ENCODE measurements around the gene RERG.
A peak's percentile ranks its signal among the peaks of the same experiment; 100 is the strongest.

RERG gene

DNA sequence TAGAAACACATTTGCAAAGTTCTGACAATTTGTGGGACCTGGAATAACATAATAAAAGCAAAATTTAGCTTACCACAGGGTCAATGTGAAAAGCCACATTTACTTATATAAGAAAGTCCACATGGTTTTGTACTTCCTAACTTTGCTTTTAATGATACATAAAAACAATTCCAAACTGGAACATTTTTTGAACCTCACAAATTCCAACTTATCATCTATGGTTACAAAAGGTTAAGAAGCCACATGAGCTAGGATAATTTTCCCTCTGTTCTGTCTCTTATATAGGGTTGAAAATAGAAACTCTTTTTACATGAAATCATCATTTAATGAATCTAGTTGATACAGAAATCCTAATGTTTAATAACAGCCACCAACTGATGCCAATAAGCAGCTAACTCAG, 8.9 kb upstream of the RERG start:
- TF ChIP-seq NFIC (IDR thresholded peaks at IDR 0.05) = no peak
- no peak for TF ChIP-seq TAF1 (IDR thresholded peaks at IDR 0.05; ENCODE audit: low read depth)
- TF ChIP-seq TEAD4 (IDR thresholded peaks at IDR 0.05) = no peak
- TF ChIP-seq FOXM1 (IDR thresholded peaks at IDR 0.05; ENCODE audit: borderline replicate concordance, low read depth) = no peak

DNA sequence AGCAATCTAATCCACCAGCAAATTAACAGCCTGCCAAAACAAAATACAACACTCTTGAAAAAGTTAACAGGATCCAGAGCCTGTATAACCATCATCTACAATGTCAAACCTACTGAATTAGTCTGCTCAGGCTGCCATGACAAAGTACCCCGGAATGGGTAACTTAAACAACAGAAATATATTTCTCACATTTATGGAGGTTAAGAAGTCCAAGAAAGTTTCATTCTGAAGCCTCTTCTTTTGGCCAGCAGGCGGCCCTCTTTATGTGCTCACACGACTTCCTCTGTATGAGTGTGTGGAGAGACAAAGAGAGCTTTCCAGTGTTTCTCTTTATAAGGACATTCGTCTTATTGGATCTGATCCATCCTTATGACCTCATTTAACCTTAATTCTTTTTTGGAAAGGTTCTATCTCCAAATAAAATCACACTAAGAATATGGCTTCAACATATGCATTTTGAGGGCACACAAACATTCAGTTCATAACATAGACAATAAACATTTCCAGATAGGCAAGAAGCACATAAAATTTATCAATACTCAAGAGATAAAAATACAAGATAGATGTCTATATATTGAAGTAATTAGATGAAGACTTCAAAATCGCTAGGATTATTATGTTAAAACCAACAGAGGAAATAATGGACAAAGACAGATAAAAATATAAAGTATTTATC, 5.9 kb upstream of the RERG start:
- peak; percentile 45 for TF ChIP-seq RAD21 (IDR thresholded peaks at IDR 0.05; ENCODE audit: low read depth)
- TF ChIP-seq, protein P1, sequence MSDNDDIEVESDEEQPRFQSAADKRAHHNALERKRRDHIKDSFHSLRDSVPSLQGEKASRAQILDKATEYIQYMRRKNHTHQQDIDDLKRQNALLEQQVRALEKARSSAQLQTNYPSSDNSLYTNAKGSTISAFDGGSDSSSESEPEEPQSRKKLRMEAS (IDR thresholded peaks at IDR 0.05) = no peak

DNA sequence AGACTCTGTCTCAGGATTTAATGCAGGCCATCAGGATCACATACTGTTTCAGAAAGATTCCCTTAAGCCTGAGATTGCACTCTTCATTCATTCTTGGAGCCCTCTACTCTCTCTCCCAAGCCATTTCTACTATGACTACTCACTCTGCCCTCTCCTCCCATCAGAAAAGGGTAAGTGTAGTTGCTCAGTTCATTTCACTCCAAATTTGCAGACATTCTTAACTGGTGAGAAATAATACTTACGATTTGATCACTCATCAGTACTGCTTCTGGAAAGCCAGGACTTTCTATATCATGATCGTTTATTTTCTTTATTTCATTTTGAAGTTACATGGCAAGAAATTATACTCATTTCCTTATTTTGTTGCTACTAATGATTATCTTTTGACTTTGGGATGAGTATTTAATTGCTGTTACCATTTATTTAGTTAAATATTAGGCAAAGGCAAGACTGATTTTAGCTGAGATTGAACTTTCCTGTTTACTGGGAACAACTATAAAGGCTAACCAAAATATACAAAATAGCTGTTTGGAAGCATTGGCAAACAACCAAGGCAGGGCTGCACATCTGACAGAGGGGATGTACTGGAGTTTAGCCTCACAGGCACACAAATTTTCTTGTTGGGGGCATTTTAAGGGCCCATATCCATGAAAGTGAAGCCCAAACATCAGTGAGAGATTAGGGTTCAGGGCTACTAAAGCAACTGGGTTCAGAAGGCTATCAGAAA, 4.1 kb upstream of the RERG start:
- TF ChIP-seq, protein P2, sequence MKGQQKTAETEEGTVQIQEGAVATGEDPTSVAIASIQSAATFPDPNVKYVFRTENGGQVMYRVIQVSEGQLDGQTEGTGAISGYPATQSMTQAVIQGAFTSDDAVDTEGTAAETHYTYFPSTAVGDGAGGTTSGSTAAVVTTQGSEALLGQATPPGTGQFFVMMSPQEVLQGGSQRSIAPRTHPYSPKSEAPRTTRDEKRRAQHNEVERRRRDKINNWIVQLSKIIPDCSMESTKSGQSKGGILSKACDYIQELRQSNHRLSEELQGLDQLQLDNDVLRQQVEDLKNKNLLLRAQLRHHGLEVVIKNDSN (IDR thresholded peaks at IDR 0.05) = no peak
- TF ChIP-seq EP300 (IDR thresholded peaks at IDR 0.05; ENCODE audit: borderline replicate concordance) (no peak), TCF12 (IDR thresholded peaks at IDR 0.05; ENCODE audit: low read depth) (no peak)
- TF ChIP-seq, protein P3, sequence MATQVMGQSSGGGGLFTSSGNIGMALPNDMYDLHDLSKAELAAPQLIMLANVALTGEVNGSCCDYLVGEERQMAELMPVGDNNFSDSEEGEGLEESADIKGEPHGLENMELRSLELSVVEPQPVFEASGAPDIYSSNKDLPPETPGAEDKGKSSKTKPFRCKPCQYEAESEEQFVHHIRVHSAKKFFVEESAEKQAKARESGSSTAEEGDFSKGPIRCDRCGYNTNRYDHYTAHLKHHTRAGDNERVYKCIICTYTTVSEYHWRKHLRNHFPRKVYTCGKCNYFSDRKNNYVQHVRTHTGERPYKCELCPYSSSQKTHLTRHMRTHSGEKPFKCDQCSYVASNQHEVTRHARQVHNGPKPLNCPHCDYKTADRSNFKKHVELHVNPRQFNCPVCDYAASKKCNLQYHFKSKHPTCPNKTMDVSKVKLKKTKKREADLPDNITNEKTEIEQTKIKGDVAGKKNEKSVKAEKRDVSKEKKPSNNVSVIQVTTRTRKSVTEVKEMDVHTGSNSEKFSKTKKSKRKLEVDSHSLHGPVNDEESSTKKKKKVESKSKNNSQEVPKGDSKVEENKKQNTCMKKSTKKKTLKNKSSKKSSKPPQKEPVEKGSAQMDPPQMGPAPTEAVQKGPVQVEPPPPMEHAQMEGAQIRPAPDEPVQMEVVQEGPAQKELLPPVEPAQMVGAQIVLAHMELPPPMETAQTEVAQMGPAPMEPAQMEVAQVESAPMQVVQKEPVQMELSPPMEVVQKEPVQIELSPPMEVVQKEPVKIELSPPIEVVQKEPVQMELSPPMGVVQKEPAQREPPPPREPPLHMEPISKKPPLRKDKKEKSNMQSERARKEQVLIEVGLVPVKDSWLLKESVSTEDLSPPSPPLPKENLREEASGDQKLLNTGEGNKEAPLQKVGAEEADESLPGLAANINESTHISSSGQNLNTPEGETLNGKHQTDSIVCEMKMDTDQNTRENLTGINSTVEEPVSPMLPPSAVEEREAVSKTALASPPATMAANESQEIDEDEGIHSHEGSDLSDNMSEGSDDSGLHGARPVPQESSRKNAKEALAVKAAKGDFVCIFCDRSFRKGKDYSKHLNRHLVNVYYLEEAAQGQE (IDR thresholded peaks at IDR 0.05; ENCODE audit: low read depth) = no peak

DNA sequence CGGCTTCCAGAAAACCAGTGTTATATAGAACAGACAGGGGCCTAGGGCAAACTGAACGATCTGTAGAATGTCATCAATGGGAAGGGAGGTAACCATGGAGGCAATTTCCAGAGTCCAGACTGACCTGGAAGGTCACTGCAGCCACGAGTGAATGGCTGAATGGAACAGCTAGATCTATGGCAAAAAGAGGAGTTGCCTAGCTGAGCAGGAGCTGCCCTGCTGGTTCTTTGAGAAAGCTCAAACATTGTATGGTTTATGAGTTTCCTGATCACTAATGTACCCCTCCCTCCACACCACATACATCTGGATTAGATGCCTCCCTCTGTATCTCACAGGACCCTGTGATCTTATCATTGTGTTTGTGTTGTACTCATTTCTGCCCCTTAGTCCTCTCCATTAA, 1.0 kb upstream of the RERG start:
- TF ChIP-seq RAD21 (IDR thresholded peaks at IDR 0.05; ENCODE audit: low read depth) (no peak), EGR1 (IDR thresholded peaks at IDR 0.05) (no peak), TCF12 (IDR thresholded peaks at IDR 0.05; ENCODE audit: low read depth) (no peak), TAF1 (IDR thresholded peaks at IDR 0.05; ENCODE audit: low read depth) (no peak), EP300 (IDR thresholded peaks at IDR 0.05; ENCODE audit: borderline replicate concordance) (no peak), TEAD4 (IDR thresholded peaks at IDR 0.05) (no peak), CREB1 (IDR thresholded peaks at IDR 0.05; ENCODE audit: low read depth) (no peak), ZBTB7A (IDR thresholded peaks at IDR 0.05; ENCODE audit: low read depth) (no peak), NFIC (IDR thresholded peaks at IDR 0.05) (no peak), YY1 (IDR thresholded peaks at IDR 0.05; ENCODE audit: low read depth) (no peak), CEBPB (IDR thresholded peaks at IDR 0.05) (no peak), FOXM1 (IDR thresholded peaks at IDR 0.05; ENCODE audit: borderline replicate concordance, low read depth) (no peak)
- TF ChIP-seq, protein P3 (IDR thresholded peaks at IDR 0.05; ENCODE audit: low read depth) = no peak
- TF ChIP-seq, protein P2 (IDR thresholded peaks at IDR 0.05) = no peak
- TF ChIP-seq, protein P1 (IDR thresholded peaks at IDR 0.05) = no peak

DNA sequence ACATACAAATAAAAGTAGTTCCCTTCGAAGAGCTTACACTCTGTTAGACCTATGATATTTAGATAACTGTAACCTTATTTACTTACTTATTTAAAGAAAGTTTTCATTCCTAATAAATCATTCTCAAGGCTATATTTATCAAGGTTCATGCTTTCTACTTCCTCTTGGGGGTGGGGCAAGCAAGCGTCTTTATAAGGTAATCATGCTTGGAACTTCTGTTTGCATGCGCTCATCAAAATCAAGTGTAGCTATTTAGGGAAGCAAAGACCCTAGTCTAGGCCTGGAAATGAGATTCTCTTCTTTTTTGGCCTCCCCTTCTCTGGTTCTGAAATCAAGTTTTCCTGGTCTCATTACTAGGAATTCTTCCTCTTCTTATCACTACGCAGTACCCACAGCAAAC, 766 bp downstream of the RERG start:
- TF ChIP-seq, protein P1 (IDR thresholded peaks at IDR 0.05) = no peak
- TF ChIP-seq, protein P3 (IDR thresholded peaks at IDR 0.05; ENCODE audit: low read depth) = no peak
- no peak for TF ChIP-seq TAF1 (IDR thresholded peaks at IDR 0.05; ENCODE audit: low read depth)
- TF ChIP-seq EP300 (IDR thresholded peaks at IDR 0.05; ENCODE audit: borderline replicate concordance) = no peak
- TF ChIP-seq ZBTB7A (IDR thresholded peaks at IDR 0.05; ENCODE audit: low read depth) = no peak
- no peak for TF ChIP-seq CREB1 (IDR thresholded peaks at IDR 0.05; ENCODE audit: low read depth)
